ENCODE data around the gene CHAD. TPM values are rescaled to one million over a fixed set of nuclear protein-coding genes. Genes with fewer than 3 reads are reported as not detected.

Gene CHAD
- total RNA-seq, 1 donor from 2014 or later: not detected

DNA sequence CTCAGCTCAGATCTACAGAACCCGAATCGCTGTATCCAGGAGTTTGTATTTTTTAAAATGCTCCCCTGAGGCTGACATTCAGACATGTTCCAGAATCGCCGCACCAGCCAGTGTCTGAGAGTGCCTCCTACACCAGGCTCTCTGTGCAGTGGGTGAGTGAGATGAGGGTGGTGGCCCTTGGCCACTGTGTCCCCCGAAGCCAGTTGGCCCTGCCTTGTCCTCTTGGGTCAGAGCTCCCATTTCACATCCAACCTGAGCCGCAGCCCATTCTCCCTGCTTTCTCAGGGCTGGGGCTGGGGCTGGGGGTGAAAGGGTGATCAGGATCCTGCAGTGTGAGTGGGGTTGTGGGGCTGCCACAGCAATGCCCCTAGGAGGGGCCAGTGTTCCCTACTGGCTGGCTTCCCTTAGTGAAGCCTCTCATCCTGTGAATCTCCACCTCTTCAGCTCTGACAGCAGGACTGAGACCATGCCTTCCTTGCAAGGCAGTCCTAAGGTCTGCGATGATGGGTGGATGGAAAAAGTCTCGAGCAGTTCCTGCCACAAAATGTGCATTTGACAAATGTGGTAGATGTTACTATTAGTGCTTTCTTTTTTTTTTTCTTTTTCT lies 26.6 kb upstream of the CHAD start:
- no peak for DNase-seq (ENCODE audit: extremely low read depth, low read depth, low spot score)

- no peak for DNase-seq (ENCODE audit: extremely low read depth, low read depth, low spot score)
Measured at GRCh38 chr17:50493744-50494143, 25.1 kb upstream of the CHAD start.

DNA sequence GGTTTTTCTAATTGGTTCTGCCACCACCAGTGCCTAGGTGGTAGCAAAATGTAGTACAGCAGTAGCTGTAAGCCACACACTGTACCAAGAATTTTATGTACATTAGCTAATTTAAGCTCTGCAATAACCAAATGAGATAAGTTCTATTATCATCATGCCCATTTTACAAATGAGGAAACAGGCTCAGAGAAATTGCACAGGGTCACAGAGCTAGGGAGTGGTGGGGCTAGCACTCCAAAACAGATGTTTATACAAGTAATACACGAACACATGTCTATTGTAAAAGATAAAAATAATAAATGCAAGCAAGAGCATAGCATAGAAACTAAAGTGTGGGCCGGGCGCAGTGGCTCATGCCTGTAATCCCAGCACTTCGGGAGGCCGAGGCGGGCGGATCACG lies 23.5 kb upstream of the CHAD start:
- no peak for DNase-seq (ENCODE audit: extremely low read depth, low read depth, low spot score)

DNA sequence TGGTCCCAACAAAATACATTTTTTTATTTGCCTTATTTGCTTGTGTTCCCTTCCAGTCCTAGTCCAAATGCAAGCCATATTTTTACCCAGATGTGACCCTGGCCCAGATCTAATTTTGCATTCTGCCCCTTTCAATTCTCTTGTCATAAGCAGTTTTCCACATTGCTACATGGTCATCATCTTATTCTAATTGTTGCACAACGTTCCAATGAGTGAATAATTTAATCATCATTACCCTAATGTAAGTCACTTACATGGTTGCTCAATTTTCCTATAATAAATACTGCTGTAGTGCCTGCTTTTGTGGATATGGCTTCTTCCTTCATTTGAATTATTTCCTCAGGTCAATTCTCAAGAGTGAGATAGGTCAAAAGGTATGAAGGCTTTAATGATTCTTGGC lies 22.8 kb upstream of the CHAD start:
- DNase-seq (ENCODE audit: extremely low read depth, low read depth, low spot score): no peak

DNA sequence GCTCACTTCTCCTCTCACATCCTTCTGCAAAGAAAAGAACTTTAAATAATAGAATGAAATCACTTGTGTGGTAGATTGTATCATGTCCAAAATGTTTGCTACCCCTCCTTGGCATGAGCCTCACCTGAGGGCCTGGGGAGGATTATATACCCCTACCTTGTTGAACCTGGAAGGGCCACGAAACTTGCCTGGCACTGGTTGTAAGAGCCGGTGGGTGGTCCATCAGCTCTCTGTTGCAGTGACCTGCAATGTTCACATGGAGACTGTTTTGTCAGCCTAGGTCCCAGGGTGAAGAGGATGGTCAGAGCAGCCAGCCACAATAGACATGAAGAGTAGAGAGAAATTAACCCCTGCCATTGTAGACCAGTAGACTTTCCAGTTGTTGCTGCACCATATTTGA lies 20.2 kb upstream of the CHAD start:
- no peak for DNase-seq (ENCODE audit: extremely low read depth, low read depth, low spot score)

DNA sequence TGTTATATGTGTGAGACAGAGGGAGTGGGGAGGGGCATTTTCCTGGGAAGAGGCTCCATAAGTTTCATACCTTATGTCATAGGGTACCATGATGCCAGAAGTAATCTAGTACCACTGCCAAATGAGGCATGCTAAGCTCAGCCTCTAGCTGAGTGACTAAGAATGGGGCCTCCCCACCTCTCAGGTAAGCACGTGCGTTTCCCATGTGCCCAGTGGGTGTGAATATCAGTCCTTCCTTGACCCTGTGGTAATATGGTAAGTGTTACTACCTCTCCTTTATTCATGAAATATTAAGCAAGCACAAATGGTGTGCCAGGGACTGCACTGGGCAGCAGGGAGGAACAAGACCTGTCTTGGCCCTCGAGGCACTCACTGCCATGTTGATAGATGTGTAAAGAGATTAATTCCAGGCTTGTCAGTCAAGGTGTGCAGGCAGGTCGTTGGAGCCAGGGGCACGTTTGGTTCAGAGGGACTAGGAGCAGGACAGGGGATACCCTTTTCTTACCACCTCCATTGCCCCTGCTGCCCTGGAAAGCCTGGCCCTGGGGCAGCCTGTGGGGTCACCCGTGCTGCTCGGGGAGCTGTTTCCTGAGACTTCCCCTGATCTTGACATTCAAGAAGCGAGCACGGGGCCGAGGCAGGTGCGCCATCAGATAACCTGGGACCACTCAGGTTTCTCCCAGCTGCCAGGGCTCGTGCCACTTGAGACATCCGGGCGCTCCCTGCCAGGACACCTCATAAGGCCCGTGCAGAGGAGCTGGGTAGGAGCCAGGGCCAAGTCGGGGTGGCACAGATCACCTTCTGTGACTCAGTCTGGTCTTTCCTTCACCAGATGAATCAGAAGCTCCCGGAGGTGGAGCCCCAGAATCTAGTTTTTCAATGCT lies 18.8 kb upstream of the CHAD start:
- DNase-seq (ENCODE audit: extremely low read depth, low read depth, low spot score): no peak

DNA sequence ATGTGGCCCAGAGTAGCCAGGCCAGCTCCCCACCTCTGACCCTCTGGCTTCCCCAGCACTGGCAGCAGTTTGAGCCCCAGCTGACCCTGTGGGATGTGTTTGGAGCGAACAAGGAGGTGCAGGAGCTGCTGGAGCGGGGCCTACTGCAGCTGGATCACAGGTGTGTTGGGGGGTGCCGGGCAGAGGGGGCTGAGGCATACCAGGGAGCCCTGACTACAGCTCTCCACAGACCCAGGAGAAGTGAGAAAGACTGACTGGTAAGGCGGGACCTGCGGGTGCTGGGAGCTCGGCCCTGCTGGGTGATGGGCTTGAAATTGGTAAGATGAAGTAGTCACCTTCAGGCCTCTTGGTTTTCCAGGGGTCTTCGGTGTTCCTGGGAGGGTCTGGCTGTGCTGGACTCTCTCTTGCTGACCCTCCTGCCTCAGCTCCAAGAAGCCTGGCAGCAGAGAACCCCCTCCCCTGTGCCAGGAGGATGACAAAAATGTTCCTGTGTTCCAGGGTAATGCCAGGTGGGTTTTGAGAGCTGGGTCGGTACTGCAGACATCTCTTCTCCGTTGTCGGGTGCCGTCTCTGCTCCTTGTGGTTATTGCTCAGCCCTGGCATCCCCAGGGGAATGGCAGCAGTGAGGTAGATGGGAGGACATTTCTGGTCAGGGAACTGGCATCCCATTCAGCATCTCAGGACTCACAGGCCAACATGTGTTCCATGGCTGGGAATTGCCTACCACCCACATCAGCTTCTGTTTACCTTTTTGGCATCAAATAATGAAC lies 15.9 kb upstream of the CHAD start:
- DNase-seq (ENCODE audit: extremely low read depth, low read depth, low spot score): no peak

- no peak for DNase-seq (ENCODE audit: extremely low read depth, low read depth, low spot score)
Measured at GRCh38 chr17:50483266-50483665, 14.6 kb upstream of the CHAD start.

DNA sequence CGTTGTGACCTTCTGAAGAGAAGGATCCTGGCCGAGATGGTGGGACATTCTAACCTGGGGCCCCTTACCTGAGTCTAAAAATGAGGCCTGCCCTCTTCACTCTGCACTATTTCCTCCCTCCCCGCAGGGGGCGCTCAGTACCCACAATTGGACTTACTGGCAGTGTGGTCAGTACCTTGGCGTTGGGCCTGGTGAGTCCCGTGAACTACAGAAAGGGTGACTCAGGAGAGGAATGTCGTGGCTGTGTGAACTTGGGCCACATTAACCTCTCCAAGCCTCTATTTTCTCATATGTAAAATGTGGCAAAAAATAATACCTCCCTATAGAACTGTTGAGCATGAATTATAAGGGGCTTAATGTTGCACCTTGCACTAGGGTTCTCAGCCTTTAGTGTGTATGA lies 13.8 kb upstream of the CHAD start:
- peak; percentile 82 for DNase-seq (ENCODE audit: extremely low read depth, low read depth, low spot score)

DNA sequence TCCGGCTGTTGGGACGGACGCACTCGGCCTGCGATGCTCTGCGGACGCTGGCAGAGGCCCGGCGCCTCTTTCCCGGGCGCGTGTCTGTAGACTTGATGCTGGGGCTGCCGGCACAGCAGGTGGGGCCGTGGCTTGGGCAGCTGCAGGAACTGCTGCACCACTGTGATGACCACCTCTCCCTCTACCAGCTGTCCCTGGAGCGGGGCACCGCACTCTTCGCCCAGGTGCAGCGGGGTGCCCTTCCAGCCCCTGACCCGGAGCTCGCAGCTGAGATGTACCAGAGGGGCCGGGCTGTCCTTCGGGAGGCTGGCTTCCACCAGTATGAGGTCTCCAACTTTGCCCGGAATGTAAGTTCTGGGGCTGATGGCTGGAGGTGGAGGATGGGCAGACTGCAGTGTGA lies 13.4 kb upstream of the CHAD start:
- DNase-seq (ENCODE audit: extremely low read depth, low read depth, low spot score): no peak

DNA sequence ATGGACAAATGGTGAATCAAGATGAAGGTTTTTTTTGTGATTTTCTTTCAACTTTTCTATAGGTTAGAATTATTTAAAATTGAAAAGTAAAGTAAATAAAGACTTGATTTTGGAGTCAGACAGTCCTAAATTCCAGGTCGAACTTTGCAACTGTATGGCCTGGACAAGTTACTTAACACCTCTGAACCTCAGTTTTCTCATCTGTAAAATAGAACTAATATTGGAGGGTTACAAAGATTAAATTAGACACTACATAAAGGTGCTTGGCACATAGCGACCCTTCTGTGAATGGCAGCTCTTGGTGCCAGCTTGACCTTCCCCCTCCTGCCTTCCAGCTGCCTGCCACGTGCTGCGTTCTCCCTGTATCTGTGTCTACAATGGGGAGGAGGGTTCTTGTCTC lies 13.0 kb upstream of the CHAD start:
- no peak for DNase-seq (ENCODE audit: extremely low read depth, low read depth, low spot score)

GRCh38 chr17:50480854-50481490 lies 12.3 kb upstream of the CHAD start:
- no peak for DNase-seq (ENCODE audit: extremely low read depth, low read depth, low spot score)

DNA sequence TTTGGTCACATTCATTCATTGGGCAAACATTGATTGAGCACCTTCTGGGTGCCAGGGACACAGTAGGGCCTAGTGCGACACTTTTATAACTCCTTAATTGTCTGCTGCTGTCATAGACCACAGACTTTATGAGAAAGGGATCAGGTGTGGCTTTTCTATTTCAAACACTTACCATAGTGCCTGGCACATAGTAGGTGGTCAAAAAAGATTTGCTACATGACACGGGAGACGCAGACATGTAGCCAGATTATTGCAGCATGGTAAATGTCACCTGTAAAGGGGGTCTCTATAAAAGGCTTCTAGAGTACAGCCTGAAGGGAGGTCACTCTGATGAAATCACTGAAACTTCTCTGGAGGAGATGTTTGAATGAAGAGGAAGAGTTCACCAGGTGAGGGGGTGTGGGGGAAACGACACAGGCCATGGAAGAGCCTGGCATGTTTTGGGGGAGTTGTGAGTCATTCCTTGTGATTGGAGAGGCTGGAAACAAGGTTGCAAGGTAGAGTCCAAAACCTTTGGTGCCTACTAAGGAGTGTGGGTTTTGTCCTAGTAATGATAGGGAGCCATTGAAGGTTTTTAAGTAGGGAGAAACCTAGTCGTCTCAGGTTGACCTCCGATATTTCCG lies 11.6 kb upstream of the CHAD start:
- no peak for DNase-seq (ENCODE audit: extremely low read depth, low read depth, low spot score)

GRCh38 chr17:50479522-50480141 lies 11.0 kb upstream of the CHAD start:
- no peak for DNase-seq (ENCODE audit: extremely low read depth, low read depth, low spot score)

GRCh38 chr17:50478391-50479381 lies 10.0 kb upstream of the CHAD start, which contains the start of gene RSAD1:
RSAD1 (plus strand) TSS chr17:50478860; CDS start chr17:50478885, 25 bp downstream.
- no peak for DNase-seq (ENCODE audit: extremely low read depth, low read depth, low spot score)

DNA sequence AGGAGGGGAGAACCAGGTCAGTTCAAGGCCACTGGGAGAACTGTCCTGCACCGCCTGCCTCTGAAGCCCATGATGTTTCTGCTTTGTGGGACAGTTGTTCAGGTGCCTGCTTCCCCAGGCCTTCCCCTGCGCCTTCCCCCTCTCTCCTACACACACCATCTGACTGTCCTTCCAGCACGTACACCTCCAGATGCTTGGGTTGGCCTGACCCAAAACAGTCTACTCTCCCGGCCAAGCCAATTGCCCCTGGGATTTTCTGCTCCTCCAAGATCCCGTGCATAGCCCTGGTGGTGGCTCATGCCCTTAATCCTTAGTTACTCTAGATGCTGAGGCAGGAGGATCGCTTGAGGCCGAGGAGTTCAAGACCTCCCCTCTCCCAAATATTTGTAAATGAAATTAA lies 9.3 kb upstream of the CHAD start:
- no peak for DNase-seq (ENCODE audit: extremely low read depth, low read depth, low spot score)

GRCh38 chr17:50476545-50477315 lies 8.1 kb upstream of the CHAD start:
- no peak for DNase-seq (ENCODE audit: extremely low read depth, low read depth, low spot score)

All from glomerular endothelial cell (primary cell).